ENCODE data around the gene UNC50.

GRCh38 chr2:98571796-98572195 lies 36.6 kb upstream of the UNC50 start:
- no peak for TF ChIP-seq EZH2 (IDR thresholded peaks at IDR 0.05; ENCODE audit: low read length)
- TF ChIP-seq CTCF (optimal IDR thresholded peaks at IDR 0.05 in 1 of 3, IDR thresholded peaks at IDR 0.05 in 1 of 3, conservative IDR thresholded peaks at IDR 0.05 in 1 of 3; ENCODE audit: extremely low read depth in 1 of 3, insufficient read depth in 2 of 3, low read length in 3 of 3) = no peak

All from keratinocyte (primary cell).